HCT116 (cell line): ENCODE results near the gene STPG3. TPM values are rescaled to one million over a fixed set of nuclear protein-coding genes. Genes with fewer than 3 reads are reported as not detected.

Source experiments
- ATAC-seq: fragments of 200-7000 bp; cut with Tn5 transposase; 2 replicates; pipeline ENCODE4 v1.9.1; 2020; ENCODE audit warnings: mild to moderate bottlenecking, moderate library complexity
- BruUV-seq: library from RNA; stranded (reverse); fragments of 400-500 nt; replicated peaks from 2 replicates; lab custom pipeline; 2021; lab: Mats Ljungman, UMichigan
- CTCF ChIA-PET: fragments of 300-600 bp; sonication (Branson Sonifier 250); formaldehyde crosslinking; loops from one replicate; lab custom pipeline; 2021; ENCODE audit warnings: antibody characterized with exemption; lab: Charles Lee
- POLR2A ChIA-PET: fragments of 300-600, 350-600 bp; sonication (Branson Sonifier 250); formaldehyde crosslinking; loops from one replicate; lab custom pipeline; 2021; ENCODE audit warnings: antibody characterized with exemption; lab: Charles Lee
- RAD21 ChIA-PET, 2 experiments: fragments of 300-600 bp; sonication (Branson Sonifier 250); formaldehyde crosslinking; loops; one replicate each; lab custom pipeline; 2023; ENCODE audit warnings: low total read pairs in 2 of 2; ENCODE audit not compliant: uncharacterized antibody in 2 of 2, unreplicated experiment in 2 of 2, low non-redundant PET in 1 of 2; lab: Charles Lee
- DNase-seq: peaks from one replicate; pipeline ENCODE4 v3.0.0-alpha.2; 2010; ENCODE audit warnings: low read depth, low spot score
- H2AFZ ChIP-seq: fragments of 200-600 bp; shearing (Covaris generic), sonication (generic); 2 replicates; pipeline ENCODE4 v1.6.1; 2017; ENCODE audit warnings: low read depth, mixed run types, mixed read lengths, antibody characterized with exemption, low read length; ENCODE audit not compliant: poor library complexity, severe bottlenecking
- H3K27ac ChIP-seq: 2 replicates; pipeline ENCODE4 v1.5.1; 2012; ENCODE audit warnings: low read depth, low read length
- H3K27me3 ChIP-seq: fragments of 200-600 bp; sonication (generic); 2 replicates; pipeline ENCODE4 v1.6.1; 2016; ENCODE audit warnings: mixed run types, low read length, mixed read lengths; ENCODE audit not compliant: insufficient read depth
- H3K36me3 ChIP-seq, 2 experiments: fragments of 200-500 bp in 1 of 2; fragments of 200-600 bp in 1 of 2; sonication (Bioruptor generic) in 1 of 2; sonication (generic) in 1 of 2; 2 replicates each; pipeline versions ENCODE4 v1.5.1 to v1.6.1; 2014 to 2016; ENCODE audit warnings: low read length in 2 of 2, inconsistent platforms in 1 of 2, mixed read lengths in 1 of 2, mixed run types in 1 of 2; ENCODE audit not compliant: insufficient read depth in 2 of 2, control insufficient read depth in 1 of 2
- H3K4me1 ChIP-seq, 2 experiments: fragments of 200-600 bp in 1 of 2; sonication (generic) in 1 of 2; 2 replicates each; pipeline versions ENCODE4 v1.5.1 to v1.6.1; 2012 to 2017; ENCODE audit warnings: low read length in 2 of 2, inconsistent platforms in 1 of 2, mild to moderate bottlenecking in 1 of 2, mixed read lengths in 1 of 2, mixed run types in 1 of 2, moderate library complexity in 1 of 2; ENCODE audit not compliant: insufficient read depth in 2 of 2, control insufficient read depth in 1 of 2
- H3K4me2 ChIP-seq: fragments of 200-600 bp; sonication (generic); 2 replicates; pipeline ENCODE4 v1.6.1; 2017; ENCODE audit warnings: mixed run types, low read length, mixed read lengths
- H3K4me3 ChIP-seq, 2 experiments: fragments of 200-600 bp in 1 of 2; sonication (generic) in 1 of 2; replicated peaks in 1 of 2; 2 replicates each; pipeline ENCODE4 v1.5.1; 2011 to 2016; ENCODE audit warnings: low read length in 2 of 2, control low read depth in 1 of 2, low read depth in 1 of 2, mild to moderate bottlenecking in 1 of 2, mixed read lengths in 1 of 2, mixed run types in 1 of 2
- H3K79me2 ChIP-seq: fragments of 200-600 bp; sonication (generic); 2 replicates; pipeline ENCODE4 v1.6.1; 2017; ENCODE audit warnings: mild to moderate bottlenecking, mixed run types, low read length, moderate library complexity, mixed read lengths; ENCODE audit not compliant: insufficient read depth
- H3K9ac ChIP-seq: fragments of 200-600 bp; sonication (generic); 2 replicates; pipeline ENCODE4 v1.6.1; 2016; ENCODE audit warnings: low read length, mixed read lengths
- H3K9me2 ChIP-seq: fragments of 200-600 bp; sonication (generic), shearing (Covaris generic); 2 replicates; pipeline ENCODE4 v1.6.1; 2017; ENCODE audit warnings: mixed run types, mild to moderate bottlenecking, moderate library complexity; ENCODE audit not compliant: insufficient read depth
- H3K9me3 ChIP-seq, 2 experiments: fragments of 200-500 bp in 1 of 2; fragments of 200-600 bp in 1 of 2; sonication (Bioruptor generic) in 1 of 2; sonication (generic) in 1 of 2; 2 replicates each; pipeline ENCODE4 v1.6.1; 2014 to 2017; ENCODE audit warnings: low read length in 2 of 2, mixed read lengths in 2 of 2, inconsistent platforms in 1 of 2, low read depth in 1 of 2, mild to moderate bottlenecking in 1 of 2, mixed run types in 1 of 2, moderate library complexity in 1 of 2; ENCODE audit not compliant: control insufficient read depth in 1 of 2, insufficient read depth in 1 of 2
- H4K20me1 ChIP-seq: fragments of 200-600 bp; sonication (generic), shearing (Covaris generic); 2 replicates; pipeline ENCODE4 v1.6.1; 2017; ENCODE audit warnings: mixed run types, mild to moderate bottlenecking, moderate library complexity; ENCODE audit not compliant: insufficient read depth
- CEBPB ChIP-seq: IDR thresholded peaks from 2 replicates; pipeline ENCODE4 v1.6.1; 2012; ENCODE audit warnings: low read depth
- EGR1 ChIP-seq: IDR thresholded peaks from 2 replicates; pipeline ENCODE4 v1.6.1; 2012; ENCODE audit warnings: low read depth
- ELF1 ChIP-seq: IDR thresholded peaks from 2 replicates; pipeline ENCODE4 v1.6.1; 2012; ENCODE audit warnings: low read depth, borderline replicate concordance
- EZH2phosphoT487 ChIP-seq: fragments of 200-600 bp; IDR thresholded peaks from 2 replicates; pipeline ENCODE4 v1.6.1; 2018; ENCODE audit warnings: antibody characterized with exemption, borderline replicate concordance
- JUND ChIP-seq: IDR thresholded peaks from 2 replicates; pipeline ENCODE4 v1.6.1; 2012
- MAX ChIP-seq: IDR thresholded peaks from 2 replicates; pipeline ENCODE4 v1.6.1; 2012
- POLR2A ChIP-seq: IDR thresholded peaks from 2 replicates; pipeline ENCODE4 v1.7.0; 2011; ENCODE audit warnings: borderline replicate concordance; ENCODE audit not compliant: insufficient read depth, insufficient read length; ENCODE audit errors: extremely low read depth
- RAD21 ChIP-seq: IDR thresholded peaks from 2 replicates; pipeline ENCODE4 v1.6.1; 2012; ENCODE audit warnings: low read depth, mild to moderate bottlenecking
- SIN3A ChIP-seq: IDR thresholded peaks from 2 replicates; pipeline ENCODE4 v1.6.1; 2012; ENCODE audit warnings: low read depth
- SP1 ChIP-seq: IDR thresholded peaks from 2 replicates; pipeline ENCODE4 v1.6.1; 2012; ENCODE audit warnings: low read depth
- SRF ChIP-seq: IDR thresholded peaks from 2 replicates; pipeline ENCODE4 v1.6.1; 2012; ENCODE audit warnings: low read depth
- YY1 ChIP-seq: IDR thresholded peaks from 2 replicates; pipeline ENCODE4 v1.6.1; 2011; ENCODE audit warnings: low read length, low read depth, moderate library complexity, mild to moderate bottlenecking; ENCODE audit not compliant: insufficient replicate concordance; ENCODE audit errors: extremely low read depth
- ZBTB33 ChIP-seq: IDR thresholded peaks from 2 replicates; pipeline ENCODE4 v1.6.1; 2011; ENCODE audit warnings: mild to moderate bottlenecking, low read length, moderate library complexity; ENCODE audit not compliant: insufficient replicate concordance; ENCODE audit errors: extremely low read depth
- ZFX ChIP-seq: fragments of 450-650 bp; IDR thresholded peaks from 2 replicates; pipeline ENCODE4 v1.6.1; 2017
- ZNF274 ChIP-seq: fragments of 200-500 bp; sonication (Bioruptor generic); IDR thresholded peaks from 2 replicates; pipeline ENCODE4 v1.6.1; 2014; ENCODE audit warnings: mild to moderate bottlenecking, low read depth, low read length, inconsistent platforms
- intact Hi-C: fragments of 100-400 bp; cut with micrococcal nuclease; formaldehyde crosslinking; loops from 2 replicates; pipeline ENCODE4 v1.10.0; 2022
- total RNA-seq: library from RNA; stranded (reverse); gene quantifications from one replicate; pipeline ENCODE4 v1.2.1, GENCODE V29; 2021; ENCODE audit not compliant: unreplicated experiment

STPG3 gene
- total RNA-seq, 1 experiment from 2014 or later, result not detected

DNA sequence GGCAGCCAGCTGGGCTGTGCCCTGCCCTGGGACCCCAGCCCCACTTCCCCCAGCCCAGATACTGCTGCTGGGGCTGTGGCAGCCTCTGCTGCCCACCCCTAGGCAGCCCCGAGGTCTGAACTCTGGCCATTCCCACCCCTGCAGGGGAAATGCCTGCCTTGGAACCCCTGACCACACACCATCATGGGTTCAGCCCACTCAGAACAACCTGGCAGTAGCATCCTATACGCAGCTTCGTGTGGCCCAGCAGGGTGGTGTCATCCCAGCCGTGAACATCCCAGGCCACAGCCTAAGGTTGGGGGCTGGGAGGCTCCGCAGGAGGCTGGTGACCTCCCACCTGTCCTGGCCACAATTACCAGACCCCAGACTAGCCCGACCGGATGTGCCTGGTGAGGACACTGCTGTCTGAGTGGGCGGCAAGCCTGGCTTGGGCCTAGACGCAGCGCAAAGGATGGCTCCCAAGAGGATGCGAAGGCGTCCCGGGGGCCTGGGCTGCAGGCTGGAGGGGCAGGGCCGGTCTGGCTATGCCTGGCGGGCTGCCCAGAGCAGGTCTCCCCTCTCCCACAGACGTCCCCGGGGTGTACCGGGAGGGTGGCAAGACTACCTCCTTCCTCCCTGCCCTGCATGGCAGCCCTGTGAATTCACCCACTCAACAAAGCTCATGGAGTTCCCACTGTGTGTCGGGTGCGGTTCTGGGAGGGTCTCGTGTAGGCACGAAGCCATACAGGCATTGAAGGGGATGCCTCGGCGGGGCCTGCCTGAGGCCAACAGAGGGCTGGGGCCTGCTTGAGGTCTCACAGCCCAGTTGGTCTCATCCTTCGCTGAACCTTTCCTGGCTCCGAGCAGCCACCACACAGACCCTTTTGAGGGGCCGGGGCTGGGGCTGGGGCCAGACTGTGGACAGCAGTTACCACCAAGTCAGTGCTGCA, 21.9 kb upstream of the STPG3 start:
- POLR2A ChIA-PET, result no interaction called here
- peaks cover 41 to 54% of the 10 kb centered on the region in 2 experiments for H3K4me1 ChIP-seq

GRCh38 chr9:137229903-137230704, 21.0 kb upstream of the STPG3 start:
- ChIA-PET POLR2A (no interaction called here), RAD21 (no interaction called here)
- intact Hi-C loops, result loop anchor here (5.0 to 10.0 kb wide), 3 partner anchors 43 to 445 kb away; partner anchors contain the start of genes ANAPC2, NPDC1 and SSNA1
- TF ChIP-seq EZH2phosphoT487 (no peak), SP1 (no peak), POLR2A (no peak), RAD21 (no peak), ZFX (no peak), ZNF274 (no peak), ZBTB33 (no peak), ELF1 (no peak), EGR1 (no peak), SRF (no peak), SIN3A (no peak), MAX (no peak), JUND (no peak)

More for the DNA sequence above, 21.9 kb upstream of the STPG3 start:
- Histone ChIP-seq H3K27me3 (no peaks in the 10 kb centered on the region), H2AFZ (no peak overlapping the region), H3K9me3 (no peaks in the 10 kb centered on the region), H4K20me1 (no peaks in the 10 kb centered on the region), H3K79me2 (no peaks in the 10 kb centered on the region), H3K27ac (no peak overlapping the region; the same call in 1 of the 2 replicates), H3K36me3 (no peaks in the 10 kb centered on the region), H3K9me2 (no peaks in the 10 kb centered on the region), H3K4me3 (no peak overlapping the region), H3K4me2 (no peak overlapping the region), H3K9ac (no peak overlapping the region)
- BruUV-seq, result no TSS peak
- CTCF ChIA-PET, result no interaction called here
- RAD21 ChIA-PET, result no interaction called here
- intact Hi-C loops, result loop anchor here (5.0 to 10.0 kb wide), 3 partner anchors 42 to 444 kb away; partner anchors contain the start of genes ANAPC2, NPDC1 and SSNA1
- ATAC-seq, result no peak
- no peak for TF ChIP-seq YY1
- no peak for TF ChIP-seq CEBPB
- DNase-seq, result no peak

More at GRCh38 chr9:137229903-137230704, 21.0 kb upstream of the STPG3 start:
- ATAC-seq (no peak), DNase-seq (no peak)
- H3K9me2 ChIP-seq, result no peaks in the 10 kb centered on the region
- H3K4me3 ChIP-seq, result no peak overlapping the region
- no peak overlapping the region for H3K27ac ChIP-seq
- H2AFZ ChIP-seq, result no peak overlapping the region
- H3K79me2 ChIP-seq, result no peaks in the 10 kb centered on the region
- H3K9me3 ChIP-seq, result no peaks in the 10 kb centered on the region
- BruUV-seq, result no TSS peak
- no peak overlapping the region for H3K4me2 ChIP-seq
- H3K9ac ChIP-seq, result no peak overlapping the region
- H4K20me1 ChIP-seq, result no peaks in the 10 kb centered on the region
- no peaks in the 10 kb centered on the region for H3K36me3 ChIP-seq
- H3K27me3 ChIP-seq, result no peaks in the 10 kb centered on the region
- H3K4me1 ChIP-seq, result peaks cover 34 to 46% of the 10 kb centered on the region in 2 experiments
- CTCF ChIA-PET, result no interaction called here
